GM21576 (cell line): ENCODE results near the gene RANGAP1.

Experiments used
- ATAC-seq: cut with Tn5 transposase; IDR thresholded peaks from one replicate; pipeline ENCODE4 v1.9.1; 2021; ENCODE audit warnings: mild to moderate bottlenecking, moderate library complexity; ENCODE audit not compliant: unreplicated experiment

Gene RANGAP1

DNA sequence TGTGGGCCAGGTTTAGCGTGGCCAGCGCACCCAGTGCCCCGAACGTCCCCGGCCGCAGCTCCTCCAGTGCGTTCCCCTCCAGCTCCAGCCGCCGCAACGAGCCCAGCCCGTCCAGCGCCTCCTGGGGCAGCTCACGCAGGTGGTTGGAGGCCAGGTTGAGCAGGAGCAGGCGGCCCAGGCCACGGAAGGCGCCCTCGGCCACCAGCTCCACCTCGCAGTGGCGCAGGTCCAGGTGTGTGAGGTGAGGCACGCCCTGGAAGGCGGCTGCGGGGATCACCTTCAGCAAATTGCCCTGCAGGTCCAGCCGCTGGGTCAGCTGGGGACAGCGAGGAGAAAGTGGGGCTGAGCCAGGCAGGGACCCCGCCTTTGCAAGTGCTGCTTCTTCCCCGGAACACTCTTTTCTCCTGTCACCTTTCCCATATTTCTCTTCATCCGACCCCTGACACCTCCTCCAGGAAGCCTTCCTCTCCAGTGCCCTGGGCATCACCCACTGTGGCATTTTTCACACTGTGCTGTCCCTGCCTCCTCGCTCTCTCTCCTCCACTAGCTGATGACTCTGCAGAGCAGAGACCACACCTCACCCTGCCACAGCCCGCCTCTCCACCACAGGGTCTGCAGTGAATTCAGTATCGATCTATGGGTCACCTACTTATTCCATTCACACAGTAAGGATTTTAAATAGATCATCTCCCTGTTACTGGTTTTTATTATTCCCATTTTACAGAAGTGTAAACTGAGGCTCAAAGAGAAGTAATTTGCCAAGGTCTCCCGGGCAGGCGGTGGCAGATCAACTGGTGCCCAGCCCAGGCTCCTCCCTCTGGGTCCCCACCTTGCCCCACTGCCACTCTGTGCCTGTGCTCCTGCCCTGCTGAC lies 47.2 kb downstream of the RANGAP1 start:
- ATAC-seq = no peak

DNA sequence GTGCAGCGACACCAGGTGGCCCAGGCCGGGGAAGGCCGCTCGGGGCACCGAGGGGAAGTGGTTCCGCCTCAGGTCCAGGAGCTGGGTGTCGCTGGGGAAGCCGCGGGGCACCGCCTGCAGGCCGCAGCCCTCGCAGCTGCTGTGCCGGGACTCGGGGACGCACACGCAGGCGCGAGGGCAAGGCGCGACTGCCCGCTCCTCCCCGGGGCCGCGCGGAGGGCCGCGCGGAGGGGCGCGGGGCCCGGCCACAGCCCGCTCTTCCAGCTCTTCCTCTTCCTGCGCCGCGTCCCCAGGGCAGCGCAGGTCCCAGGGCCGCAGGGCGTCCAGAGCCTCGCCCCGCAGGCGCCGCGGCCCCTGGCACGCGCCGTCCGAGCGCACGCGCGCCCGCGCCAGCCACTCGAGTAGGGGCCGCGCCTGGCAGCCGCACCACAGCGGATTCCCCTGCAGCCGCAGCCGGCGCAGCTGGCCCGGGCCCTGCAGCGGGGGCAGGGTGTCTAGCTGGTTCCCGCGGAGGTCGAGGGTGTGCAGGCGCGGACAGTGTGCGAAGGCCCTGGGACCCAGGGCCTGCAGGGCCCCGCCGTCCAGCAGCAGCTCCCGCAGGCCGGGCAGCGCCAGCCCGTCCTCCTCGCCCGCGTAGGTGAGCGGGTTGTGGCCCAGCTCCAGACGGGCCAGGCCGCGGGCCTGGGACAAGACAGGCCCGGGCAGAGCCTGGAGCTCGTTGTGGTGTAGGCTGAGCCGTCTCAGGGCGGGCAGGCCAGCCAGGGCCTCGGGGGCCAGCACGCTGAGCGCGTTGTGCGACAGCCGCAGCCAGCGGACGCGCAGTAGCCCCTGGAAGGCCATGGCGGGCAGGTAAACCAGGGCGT lies 48.0 kb downstream of the RANGAP1 start:
- peak; percentile 61 for ATAC-seq

DNA sequence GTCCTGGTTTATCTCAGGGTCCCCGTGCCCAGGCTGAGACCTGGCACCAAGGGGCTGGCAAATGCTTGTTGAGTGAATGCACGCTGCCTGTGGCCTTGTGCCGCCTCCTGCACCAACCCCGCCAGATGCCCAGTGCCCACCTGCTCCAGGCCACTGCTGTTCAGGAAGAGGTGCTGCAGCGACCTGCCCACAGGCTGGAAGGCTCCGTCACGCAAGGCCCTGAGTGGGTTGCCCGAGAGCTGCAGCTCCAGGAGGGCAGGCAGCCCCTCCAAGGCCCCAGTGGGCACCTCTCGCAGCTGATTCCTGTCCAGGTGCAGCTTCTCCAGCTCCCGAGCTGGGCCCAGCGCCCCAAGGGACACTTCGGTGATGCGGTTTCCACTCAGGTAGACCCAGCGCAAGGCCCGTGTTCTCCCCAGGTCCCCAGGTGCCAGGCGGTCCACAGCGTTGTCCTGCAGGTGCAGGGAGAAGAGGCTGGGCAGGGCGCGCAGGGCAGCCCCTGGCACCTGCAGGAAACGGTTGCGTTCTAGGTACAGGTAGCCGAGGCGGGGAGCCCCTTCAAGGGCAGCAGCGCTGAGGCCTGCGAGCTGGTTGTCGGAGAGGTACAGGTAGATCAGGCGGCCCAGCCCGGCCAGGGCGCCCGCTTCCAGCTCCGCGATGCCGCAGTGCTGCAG lies 48.8 kb downstream of the RANGAP1 start:
- ATAC-seq = no peak

DNA sequence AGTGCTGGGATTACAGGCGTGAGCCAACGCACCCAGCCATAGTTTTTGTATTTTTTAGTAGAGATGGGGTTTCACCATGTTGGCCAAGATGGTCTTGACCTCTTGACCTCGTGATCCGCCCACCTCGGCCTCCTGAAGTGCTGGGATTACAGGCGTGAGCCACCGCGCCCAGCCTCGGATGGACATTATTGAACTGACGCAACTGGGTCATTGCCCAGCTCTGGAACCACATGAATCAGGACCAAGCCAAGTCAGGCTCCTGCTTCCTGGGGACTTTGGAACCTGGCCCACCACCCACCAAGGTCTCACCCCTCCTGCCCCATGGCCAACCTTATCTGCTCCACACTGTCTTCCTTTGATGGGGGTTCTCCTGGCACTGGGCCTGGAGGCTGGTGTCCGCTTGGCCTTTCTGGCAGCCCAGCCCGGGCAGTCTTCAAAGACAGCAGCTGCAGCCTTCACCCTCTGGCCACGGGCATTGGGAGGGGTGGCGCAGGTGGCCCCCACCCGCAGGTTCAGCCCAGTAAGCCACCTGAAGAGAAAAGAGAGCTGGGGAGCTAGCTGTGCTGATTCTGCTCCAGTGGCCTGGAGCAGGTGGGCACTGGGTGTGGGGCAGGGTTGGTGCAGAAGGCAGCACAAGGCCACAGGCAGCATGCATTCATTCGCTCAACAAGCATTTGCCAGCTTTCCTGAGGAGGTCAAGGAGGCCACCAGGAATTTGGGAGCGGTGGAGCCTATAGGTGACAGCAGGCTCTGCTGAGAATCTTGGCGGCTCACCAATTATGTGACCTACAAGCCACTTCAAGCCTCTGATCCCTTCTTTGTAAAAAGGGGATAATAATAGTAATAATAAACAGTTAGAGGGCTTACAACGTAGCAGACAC lies 50.9 kb downstream of the RANGAP1 start:
- no peak for ATAC-seq

DNA sequence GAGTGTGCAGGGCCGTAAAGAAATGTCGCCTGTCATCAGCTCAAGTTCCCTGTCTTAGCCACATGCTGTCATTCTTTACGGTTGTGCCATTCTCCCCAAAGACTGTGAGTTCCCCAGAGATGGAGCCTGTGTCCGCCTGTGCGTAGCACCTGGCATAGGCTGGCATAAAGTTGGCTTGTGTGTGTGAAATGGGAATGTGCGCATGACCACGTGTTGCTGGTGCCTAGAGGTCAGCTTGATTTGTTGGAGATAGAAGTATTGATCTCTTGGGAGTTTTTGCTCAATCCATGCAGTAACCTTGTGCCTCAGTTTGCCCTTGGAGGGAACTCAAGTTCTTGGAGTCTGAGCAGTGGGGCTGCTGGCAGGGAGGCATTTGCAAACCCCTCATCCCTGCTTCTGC lies 54.6 kb downstream of the RANGAP1 start:
- no peak for ATAC-seq

DNA sequence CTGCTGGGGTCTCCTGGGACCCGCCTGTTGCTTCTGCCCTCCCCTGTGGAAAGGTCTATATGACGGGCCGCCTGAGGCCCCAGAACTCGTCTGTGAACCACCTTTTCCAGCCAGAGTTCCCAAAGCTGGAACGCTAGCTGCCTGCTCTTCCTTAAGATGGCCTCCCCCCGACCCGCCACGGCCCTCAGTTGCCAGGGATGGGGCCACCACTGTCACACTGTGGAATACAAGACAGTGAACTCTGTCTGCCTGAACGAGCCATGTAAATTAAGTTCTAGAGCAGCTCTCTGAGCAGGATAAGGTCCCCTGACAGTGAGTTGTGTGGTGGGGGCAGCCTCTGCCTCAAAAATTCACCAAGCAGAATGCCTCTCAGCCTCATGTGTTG lies 55.6 kb downstream of the RANGAP1 start:
- no peak for ATAC-seq

DNA sequence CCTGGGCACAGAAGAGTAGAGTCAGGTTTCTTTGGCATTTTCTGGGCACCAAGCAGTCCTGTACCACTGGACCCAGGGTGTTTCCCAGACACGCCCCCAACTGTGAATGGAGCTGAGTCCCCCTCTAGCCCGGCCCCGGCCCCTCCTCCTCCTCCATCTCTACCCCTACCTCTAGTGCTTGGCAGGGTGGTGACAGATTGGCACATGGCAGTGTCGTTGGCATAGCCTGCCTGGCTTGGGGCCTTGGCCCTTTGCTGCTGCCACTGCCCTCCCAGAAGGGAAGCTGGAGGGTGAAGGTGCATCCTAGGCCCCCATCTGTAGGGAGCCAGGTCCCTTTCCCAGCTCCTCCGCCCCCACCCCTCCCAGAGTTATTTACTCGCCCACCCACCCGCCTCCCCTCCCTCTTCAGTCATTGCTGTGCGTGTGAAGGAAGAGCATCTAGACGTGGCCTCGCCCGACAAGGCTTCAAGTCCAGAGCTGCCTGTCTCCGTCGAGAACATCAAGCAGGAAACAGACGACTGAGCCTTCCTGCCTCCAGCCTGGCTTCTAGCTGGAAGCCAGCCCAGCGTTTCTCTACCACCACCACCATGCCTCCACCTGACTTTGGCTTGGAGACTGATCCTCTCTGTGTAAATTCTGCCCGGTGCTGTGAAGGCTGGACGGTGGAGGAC lies 56.1 kb downstream of the RANGAP1 start:
- ATAC-seq = no peak

DNA sequence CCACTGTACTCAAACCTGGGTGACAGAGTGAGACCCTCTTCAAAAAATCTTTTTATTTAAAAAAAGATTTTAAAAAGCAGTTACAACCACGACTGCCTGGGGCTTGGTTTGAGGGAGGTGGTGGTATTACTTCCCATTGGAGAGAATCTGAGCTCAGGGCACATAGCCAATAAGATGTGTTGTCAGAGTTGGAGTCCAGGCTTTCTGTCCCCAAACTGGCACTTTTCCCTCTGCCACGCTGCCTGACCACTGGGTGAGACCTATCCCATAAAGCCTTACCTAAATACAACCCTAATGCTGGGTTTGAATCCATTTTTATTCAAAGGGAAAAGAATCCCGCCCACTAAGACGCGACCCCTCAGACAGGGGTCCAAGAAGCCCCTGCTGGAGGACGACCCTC lies 56.8 kb downstream of the RANGAP1 start:
- ATAC-seq = no peak

DNA sequence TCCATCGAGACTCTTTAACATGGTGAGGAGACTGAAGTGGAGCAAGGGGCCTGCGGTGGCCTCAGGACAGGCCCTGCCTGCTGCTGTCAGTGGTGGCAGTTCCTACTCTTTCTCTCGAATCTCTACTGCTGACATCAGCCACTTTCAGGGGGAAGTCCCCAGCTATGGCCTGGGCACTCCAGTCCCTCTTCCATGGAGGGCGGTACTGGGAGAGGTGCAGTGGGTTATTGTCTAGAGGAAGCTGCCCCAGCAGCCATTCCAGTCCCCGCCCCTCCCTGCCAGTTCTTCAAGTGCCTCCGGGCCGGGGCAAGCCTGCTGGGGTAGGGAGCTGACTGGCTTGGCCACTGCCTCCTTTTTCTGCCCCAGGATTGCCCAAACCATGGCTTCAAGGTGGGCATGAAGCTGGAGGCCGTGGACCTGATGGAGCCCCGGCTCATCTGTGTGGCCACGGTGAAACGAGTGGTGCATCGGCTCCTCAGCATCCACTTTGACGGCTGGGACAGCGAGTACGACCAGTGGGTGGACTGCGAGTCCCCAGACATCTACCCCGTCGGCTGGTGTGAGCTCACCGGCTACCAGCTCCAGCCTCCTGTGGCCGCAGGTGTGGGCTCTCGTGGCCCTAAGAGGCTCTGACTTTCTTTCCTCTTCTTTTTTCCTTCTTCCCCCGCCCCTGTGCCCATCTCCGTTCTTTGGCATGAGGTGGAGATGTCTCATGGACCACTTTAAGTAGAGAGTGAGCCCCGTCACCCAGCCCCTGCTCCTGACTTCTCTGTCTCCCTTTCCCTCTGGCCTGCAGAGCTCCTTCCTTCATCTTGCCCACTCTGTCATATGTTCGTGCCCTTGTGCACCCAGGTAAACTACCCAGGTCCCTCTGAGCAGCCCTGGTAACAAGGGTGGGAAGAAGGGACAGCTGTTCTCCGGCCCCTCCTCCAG lies 59.0 kb downstream of the RANGAP1 start:
- no peak for ATAC-seq

DNA sequence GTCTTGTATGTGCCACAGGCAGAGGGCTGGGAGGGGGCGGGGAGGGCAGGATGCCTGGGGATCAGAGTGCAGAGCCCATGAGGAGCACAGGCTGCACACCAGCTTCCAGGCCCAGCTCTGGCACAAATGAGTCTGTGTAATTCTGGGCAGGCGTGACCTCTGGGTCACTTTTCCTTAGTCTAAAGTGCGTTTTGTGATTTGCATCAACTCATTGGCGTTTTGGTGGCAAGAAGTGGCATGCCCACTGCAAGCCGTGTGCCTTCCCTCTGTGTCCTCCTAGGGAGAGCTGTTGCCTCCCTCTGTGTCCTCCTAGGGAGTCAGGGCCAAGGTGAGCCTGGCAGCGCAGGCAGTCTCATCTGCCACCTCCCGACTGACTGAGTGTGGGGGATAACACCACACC lies 62.5 kb downstream of the RANGAP1 start:
- no peak for ATAC-seq

DNA sequence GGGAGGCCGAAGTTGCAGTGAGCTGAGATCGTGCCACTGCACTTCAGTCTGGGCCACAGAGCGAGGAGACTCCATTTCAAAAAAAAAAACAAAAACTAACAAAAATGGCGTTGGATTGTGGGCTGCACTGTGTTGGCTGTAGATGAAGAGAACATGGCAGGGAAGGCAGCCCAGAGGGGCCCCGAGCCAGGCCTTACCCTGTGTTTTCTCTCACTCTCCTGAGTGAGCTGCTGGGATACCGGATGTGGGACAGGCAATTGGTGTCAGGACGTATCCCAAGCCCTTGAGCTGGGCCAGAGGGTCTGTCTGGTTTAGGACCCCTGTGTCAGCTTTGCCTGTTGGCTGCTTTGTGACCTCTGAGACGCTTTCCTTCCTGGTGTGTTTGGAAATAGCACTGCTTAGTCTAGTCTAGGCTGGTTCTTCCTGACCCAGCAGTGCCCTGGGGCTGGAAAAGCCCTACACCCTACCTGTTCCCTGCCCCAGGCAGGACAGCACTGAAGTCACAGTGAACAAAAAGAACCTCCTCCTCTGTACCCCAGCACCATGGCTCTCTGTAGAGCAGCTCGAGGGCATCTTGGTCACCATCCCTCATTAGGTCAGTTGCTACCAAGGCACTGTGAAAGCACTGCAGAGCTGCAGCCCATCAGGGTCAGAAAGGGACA lies 63.0 kb downstream of the RANGAP1 start:
- no peak for ATAC-seq

DNA sequence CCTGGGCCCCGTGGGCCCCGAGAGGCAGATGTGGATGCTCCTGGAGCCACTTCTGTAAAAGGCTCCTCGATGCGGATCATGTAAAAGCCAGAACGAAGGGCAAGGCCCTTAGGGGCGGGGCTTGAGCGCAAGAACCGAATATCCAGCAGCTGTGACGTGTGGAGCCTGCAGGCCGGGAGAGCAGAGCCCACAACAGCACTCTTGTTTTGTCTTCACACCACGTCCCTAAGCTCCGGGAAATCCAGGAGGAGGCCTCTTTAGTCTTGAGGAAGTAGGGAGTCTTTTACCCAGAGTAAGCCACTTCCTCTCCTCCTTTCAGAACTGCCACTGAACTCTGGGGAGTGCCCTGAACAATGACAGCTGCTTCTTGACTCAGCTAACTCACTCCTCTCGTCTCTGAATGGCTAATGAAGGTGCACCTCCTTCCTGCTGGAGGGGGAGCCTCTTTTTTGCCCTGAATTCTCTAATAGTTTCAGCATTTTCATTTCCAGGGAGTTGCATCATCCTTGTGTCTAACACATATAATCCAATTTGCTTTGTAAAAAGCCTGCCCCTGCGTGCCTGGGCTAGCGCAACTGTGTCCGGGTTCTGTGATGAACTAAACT lies 68.3 kb downstream of the RANGAP1 start:
- no peak for ATAC-seq

DNA sequence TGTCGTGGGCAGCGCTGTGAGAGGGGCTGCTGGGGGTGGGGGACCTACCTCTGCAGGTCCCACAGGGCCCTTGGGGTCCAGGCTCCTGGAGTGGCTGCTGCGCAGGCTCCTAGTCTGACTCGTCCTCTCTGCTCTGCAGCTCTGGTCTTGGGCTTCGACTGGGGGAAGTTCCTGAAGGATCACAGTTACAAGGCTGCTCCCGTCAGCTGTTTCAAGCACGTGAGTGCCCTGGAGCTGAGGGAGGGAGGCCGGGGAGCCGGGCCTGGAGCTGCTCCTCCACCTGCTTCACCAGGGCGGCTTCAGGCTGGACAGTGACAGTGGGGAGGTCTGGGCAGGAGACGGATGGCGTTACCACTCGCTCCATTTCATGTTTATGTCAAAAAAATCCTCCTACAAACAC lies 69.0 kb downstream of the RANGAP1 start:
- no peak for ATAC-seq

DNA sequence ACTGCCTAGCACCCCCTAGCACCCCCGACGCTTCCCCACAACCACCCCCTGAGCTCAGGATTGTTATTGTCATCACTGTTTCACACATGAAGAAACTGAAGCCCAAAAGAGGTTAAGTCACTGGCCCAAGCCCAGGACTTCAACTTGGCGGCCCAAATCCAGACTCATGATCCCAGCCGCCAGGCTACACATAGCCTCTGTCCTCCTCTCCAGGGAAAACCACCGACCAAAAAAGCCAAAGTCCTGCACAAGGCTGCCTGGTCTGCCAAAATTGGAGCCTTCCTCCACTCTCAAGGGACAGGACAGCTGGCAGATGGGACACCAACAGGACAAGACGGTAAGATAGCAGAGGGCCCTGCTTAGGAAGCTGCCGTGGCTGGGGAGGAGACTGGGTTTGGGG lies 70.1 kb downstream of the RANGAP1 start:
- no peak for ATAC-seq

DNA sequence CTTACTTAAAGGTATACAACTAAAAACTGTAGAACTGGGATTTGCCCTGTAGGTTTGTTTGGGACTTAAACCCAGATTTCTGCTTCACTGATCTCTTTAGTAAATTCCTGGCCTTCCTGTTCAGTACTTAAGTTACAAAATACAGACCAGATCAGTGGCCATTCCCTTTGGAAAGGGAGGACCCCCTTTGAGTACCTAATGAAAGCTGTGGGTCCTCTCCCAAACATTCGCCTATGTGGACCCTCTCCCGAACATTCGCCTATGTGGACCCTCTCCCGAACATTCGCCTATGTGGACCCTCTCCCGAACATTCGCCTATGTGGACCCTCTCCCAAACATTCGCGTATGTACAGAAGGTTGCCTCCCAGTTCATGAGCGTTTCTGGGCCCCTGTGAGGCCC lies 70.6 kb downstream of the RANGAP1 start:
- no peak for ATAC-seq

DNA sequence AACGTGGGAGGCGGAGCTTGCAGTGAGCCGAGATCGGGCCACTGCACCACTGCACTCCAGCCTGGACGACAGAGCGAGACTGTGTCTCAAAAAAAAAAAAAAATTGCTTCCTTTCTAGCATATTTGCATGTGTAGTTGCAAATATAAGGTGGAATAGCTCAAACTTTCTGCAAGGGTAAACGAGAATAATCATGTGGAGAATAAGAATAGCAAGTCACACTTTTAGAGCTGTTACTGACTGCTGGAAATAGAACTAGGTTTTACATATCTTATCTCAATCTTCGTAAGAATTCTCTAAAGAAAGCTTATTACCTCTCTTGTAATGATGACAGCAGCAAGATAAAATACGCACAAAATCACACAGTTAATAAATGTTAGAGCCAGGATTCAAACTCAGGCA lies 79.3 kb downstream of the RANGAP1 start:
- ATAC-seq = no peak

DNA sequence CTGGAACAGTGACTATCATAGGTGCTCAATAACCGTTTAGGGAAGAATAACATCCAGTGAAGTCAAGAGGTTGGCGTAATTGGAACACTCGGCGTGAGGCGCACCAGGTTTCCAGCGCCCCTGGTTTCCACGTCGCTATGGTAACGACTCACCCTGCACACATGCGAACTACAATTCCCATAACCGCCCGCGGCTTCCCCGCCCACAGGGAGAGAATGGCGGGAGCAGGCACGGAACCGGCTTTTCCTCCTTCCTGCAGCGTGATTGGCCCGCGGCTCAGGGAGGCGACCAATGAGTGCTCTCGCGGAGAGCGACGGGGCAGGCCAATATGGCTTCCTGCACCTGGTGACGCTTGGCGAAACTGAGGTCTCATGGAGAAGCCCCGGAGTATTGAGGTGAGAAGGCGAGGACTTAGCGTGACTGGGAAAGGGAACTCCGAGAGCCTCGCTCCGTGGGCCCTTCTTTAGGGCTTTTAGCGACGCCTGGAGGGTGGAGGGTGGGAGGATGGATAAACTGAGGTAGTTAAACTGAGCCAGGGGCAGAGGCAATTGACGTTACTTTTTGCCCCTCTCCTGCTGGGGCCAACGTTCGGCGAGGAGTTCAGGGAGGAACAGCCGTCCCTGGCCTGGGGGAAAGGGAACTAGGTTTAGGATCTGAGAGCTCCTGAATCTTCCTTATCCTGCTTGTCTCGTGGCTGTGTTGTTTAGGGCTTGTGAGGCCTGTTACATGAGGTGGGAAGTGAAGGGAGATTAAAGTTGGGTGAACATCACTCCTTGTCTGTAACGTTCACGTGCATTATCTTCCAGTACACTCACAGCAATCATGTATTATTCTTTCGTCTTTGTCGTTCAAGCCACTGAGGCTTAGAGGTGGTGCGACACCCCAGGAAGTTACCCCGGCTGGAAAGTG lies 80.7 kb downstream of the RANGAP1 start, which contains the start of gene L3MBTL2:
Gene L3MBTL2, plus strand, starts transcription at position 321 of the 909 bp plus-strand sequence. Its CDS starts 51 bp downstream, at position 372.
- peak; percentile 97 for ATAC-seq
